ENCODE measurements around the gene CHRNE.

GRCh38 chr17:4901108-4901647 lies 1.7 kb downstream of the CHRNE start:
- no peak for TF ChIP-seq CTCF (optimal IDR thresholded peaks at IDR 0.05 in 1 of 3, IDR thresholded peaks at IDR 0.05 in 1 of 3, conservative IDR thresholded peaks at IDR 0.05 in 1 of 3; ENCODE audit: extremely low read depth in 1 of 3, insufficient read depth in 2 of 3, low read length in 3 of 3)
- TF ChIP-seq EZH2 (IDR thresholded peaks at IDR 0.05; ENCODE audit: low read length): no peak

All from keratinocyte (primary cell).